GM18507 (cell line): ENCODE measurements around the gene GPSM1.

ENCODE experiments used
- DNase-seq: peaks from one replicate; pipeline ENCODE4 v3.0.0; 2011; ENCODE audit warnings: low read depth; ENCODE audit not compliant: insufficient read length; ENCODE audit errors: extremely low spot score
- FAIRE-seq: peaks from 2 replicates; lab custom pipeline; 2011; peaks lifted over from hg19 to GRCh38; lab: Jason Lieb, UNC

Gene GPSM1

GRCh38 chr9:136327304-136327974 lies at the start of gene GPSM1:
Gene GPSM1 (plus strand): TSS chr9:136327539. CDS start chr9:136327696, 157 bp downstream.
- no peak for DNase-seq
- no peak for FAIRE-seq

DNA sequence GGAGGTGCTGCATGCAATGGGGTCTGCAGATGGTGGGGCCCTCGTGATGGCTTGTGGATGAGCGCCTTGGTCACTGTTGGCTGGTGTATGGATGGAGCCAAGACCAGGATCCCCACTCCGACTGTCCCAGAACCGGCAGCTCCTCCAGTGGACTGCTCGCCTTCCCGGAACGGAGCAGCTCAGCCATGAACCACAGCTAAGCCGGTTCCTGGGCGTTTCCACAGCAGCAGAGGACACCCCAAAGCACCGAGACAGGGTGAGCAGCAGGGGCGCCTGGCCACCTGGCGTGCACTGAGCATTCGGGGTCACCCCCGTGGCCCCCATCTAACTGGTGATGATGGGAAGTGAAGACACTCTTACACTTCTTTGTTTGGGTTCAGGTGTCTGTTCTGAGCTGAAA lies 49.6 kb upstream of the GPSM1 start:
- no peak for FAIRE-seq
- no peak for DNase-seq

DNA sequence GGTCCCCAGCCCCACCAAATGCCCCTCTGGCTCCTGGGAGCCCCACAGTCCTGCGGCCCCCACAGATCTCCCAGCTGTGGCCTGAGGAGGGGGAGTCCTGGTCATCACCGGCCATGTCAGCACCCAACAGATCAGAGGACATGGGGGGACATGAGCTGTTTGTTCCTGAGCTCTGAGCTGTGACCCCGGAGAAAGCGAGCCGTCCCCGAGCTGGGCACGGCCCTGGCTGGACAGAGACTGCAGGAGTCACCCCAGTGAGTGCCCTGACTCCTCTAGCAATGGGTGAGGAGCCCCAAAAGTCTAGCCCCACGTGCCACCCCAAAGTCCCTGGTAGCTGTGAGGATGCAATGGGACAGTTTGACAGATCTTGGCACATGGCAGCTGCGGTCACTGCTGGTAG lies 49.1 kb upstream of the GPSM1 start:
- FAIRE-seq (no peak), DNase-seq (no peak)

DNA sequence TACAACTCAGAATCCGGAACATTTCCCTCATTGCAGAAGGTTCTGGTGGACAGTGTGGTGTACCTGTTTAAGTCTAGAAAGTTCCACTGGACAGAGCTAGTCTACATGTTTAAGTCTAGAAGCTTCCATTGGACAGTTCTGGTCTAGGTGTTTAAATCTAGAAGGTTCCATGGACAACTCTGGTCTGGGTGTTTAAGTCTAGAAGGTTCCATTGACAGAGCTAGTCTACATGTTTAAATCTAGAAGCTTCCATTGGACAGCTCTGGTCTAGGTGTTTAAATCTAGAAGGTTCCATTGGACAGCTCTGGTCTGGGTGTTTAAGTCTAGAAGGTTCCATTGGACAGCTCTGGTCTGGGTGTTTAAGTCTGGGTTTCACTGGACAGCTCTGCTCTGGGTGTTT lies 48.4 kb upstream of the GPSM1 start:
- FAIRE-seq (no peak), DNase-seq (no peak)

GRCh38 chr9:136279471-136279870 lies 47.9 kb upstream of the GPSM1 start:
- FAIRE-seq, result no peak

GRCh38 chr9:136280535-136281315 lies 46.6 kb upstream of the GPSM1 start:
- DNase-seq (no peak), FAIRE-seq (no peak)

More at GRCh38 chr9:136279471-136279870, 47.9 kb upstream of the GPSM1 start:
- no peak for DNase-seq

- no peak for DNase-seq
- no peak for FAIRE-seq
Measured at GRCh38 chr9:136281421-136282271, 45.7 kb upstream of the GPSM1 start.

DNA sequence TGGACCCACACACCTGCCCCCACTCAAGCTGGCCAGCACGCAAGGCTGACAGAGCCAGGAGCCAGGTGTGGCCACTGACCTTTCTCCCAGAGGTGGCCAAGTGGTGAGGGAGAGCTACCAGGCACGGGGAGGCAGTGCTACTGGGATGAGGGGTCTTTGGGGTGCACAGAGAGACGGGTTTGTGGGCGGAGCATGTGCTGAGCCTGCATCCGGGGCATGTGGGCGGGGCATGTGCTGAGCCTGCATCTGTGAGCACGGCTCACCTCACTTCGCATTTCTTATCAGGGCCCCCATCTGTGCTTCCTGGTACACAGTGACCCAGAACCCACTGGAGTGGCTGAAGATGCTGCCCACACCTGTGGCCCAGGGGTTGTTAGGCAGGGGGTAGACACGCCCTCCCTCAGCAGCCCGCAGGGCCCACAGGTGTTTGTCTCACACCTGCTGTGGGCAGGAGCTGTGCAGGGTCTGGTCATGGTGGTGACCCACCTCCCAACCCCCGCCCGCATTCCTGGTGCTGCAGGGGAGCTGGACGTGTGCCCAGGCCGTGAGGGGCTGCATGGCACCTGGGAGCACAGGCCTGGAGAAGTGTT lies 45.0 kb upstream of the GPSM1 start:
- FAIRE-seq, result no peak

GRCh38 chr9:136283291-136284235 lies 43.8 kb upstream of the GPSM1 start:
- peak; percentile 77 for DNase-seq
- no peak for FAIRE-seq

More for the DNA sequence above, 45.0 kb upstream of the GPSM1 start:
- no peak for DNase-seq

- DNase-seq (no peak), FAIRE-seq (no peak)
Measured at GRCh38 chr9:136284311-136284710, 43.0 kb upstream of the GPSM1 start.

GRCh38 chr9:136284951-136285350 lies 42.4 kb upstream of the GPSM1 start:
- DNase-seq, result no peak
- no peak for FAIRE-seq

GRCh38 chr9:136285501-136286358 lies 41.6 kb upstream of the GPSM1 start:
- DNase-seq (no peak), FAIRE-seq (no peak)

DNA sequence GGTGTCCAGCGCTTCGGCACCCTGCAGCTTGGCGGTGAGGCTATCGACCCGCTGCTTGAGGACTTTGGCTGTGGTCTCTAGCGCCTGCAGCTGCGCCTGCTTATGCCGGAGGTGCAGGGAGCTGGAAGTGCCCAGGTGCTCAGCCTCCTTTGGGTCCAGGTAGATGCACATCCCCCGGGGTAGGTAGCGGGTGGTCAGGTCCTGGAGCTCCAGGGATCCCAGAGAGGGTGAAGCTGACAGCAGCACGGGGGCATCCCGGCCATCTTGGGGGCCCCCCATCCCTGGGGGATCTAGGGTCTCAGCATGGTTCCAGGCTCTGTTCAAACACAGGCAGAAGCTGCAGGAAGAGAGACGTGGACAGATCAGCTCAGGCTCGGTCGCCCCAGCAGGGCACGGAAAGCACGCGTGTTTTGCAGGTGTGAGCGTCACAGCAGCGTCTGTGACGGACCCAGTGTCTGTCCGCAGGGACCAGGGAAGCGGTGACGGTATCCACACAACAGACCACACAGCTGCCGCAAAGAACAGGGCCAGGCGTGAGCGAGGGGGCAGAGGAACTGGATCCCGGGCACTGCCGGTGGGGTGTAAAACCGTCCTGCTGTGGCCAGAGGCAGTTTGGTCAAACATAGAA lies 40.9 kb upstream of the GPSM1 start:
- FAIRE-seq (no peak), DNase-seq (no peak)

DNA sequence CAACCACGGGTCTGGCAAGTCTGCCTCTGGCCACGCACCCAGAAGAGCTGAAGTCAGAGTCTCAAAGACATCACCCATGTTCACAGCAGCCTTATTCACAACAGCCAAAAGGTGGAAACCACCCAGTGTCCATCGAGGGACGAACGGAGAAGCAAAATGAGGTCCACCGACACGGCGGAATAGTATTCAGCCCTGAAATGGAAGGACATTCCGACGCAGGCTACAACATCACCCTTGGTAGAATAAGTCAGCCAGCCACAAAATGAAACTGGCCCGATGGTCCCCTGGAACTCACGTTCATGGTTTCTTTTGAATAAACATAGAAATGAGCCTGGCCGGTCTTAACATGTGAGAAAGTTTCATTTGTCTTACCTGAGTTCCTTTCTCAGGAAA lies 40.4 kb upstream of the GPSM1 start:
- FAIRE-seq, result no peak
- no peak for DNase-seq

DNA sequence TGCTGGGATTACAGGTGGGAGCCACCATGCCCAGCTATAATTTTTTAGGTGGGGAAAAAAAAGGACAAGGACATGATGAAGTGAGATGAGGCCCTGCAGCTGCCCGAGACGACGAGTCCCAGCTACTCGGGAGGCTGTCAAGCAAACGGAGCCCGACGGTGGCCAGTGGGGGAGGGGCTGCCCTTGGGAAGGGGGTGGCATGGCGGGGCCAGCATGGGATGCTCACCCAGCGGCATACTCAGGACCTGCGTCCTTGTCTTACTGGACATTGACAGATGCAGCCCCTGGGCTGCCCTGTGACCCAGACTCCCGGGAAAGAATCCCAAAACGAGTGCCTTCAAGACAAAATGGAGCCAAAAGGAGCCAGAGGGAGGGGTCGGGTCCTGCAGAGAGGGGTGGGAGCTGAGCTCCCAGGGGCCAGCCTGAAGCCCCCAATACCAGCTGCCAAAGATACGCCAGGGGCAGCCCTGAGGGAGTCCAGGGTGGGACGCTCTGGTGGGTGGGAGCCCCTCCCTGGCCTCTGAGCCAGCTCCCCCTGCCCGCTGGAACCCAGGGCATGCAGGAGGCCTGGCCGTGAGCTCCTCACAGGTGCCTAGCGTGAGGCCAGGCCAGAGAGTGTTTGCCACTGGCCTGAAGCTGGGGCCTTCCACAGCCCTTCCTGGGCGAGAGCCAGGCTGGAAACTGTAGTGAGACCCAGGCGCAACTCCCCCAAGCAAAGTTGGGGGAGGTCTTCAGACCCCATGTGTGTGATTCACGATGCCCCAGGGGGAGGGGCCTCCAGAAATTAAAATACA lies 39.2 kb upstream of the GPSM1 start:
- FAIRE-seq (no peak), DNase-seq (no peak)

GRCh38 chr9:136289651-136290507 lies 37.5 kb upstream of the GPSM1 start:
- no peak for FAIRE-seq

More at GRCh38 chr9:136289651-136290507, 37.5 kb upstream of the GPSM1 start:
- no peak for DNase-seq
